HG03432 (cell line): ENCODE results near the gene SERPINA1.
"Not testable (repeated sequence)": the region's sequence is repeated elsewhere in the genome, so short reads cannot be mapped to it uniquely, and the experiment has no call there.

Source experiments
- ATAC-seq: cut with Tn5 transposase; IDR thresholded peaks from one replicate; pipeline ENCODE4 v1.9.1; 2021; ENCODE audit warnings: mild to moderate bottlenecking, moderate library complexity; ENCODE audit not compliant: unreplicated experiment

Gene SERPINA1

GRCh38 chr14:94372021-94372605 lies 16.3 kb downstream of the SERPINA1 start:
- no peak for ATAC-seq

- ATAC-seq, result no peak
Observed at GRCh38 chr14:94370524-94370910, 17.9 kb downstream of the SERPINA1 start.

- not testable (repeated sequence) for ATAC-seq
Observed at GRCh38 chr14:94369766-94370523, 18.5 kb downstream of the SERPINA1 start.

- ATAC-seq, result no peak
Observed at GRCh38 chr14:94368956-94369355, 19.4 kb downstream of the SERPINA1 start.

- ATAC-seq, result no peak
Observed at GRCh38 chr14:94368243-94368590, 20.2 kb downstream of the SERPINA1 start.

GRCh38 chr14:94367347-94368242 lies 20.8 kb downstream of the SERPINA1 start:
- no peak for ATAC-seq

- no peak for ATAC-seq
Observed at GRCh38 chr14:94366146-94366915, 22.1 kb downstream of the SERPINA1 start, which contains the start of gene SERPINA2. TSS of gene SERPINA2 (minus strand) at chr14:94366698.

- no peak for ATAC-seq
Observed at GRCh38 chr14:94365624-94366023, 22.8 kb downstream of the SERPINA1 start.

GRCh38 chr14:94364964-94365363 lies 23.4 kb downstream of the SERPINA1 start:
- ATAC-seq, result no peak

- ATAC-seq, result no peak
Observed at GRCh38 chr14:94364037-94364436, 24.4 kb downstream of the SERPINA1 start.

GRCh38 chr14:94363151-94363624 lies 25.2 kb downstream of the SERPINA1 start:
- no peak for ATAC-seq

GRCh38 chr14:94362614-94363133 lies 25.7 kb downstream of the SERPINA1 start:
- ATAC-seq, result no peak

GRCh38 chr14:94361682-94362081 lies 26.7 kb downstream of the SERPINA1 start:
- ATAC-seq, result no peak

GRCh38 chr14:94360945-94361565 lies 27.3 kb downstream of the SERPINA1 start:
- ATAC-seq, result no peak

- no peak for ATAC-seq
Observed at GRCh38 chr14:94357166-94357565, 31.2 kb downstream of the SERPINA1 start.

- ATAC-seq, result no peak
Observed at GRCh38 chr14:94356379-94357056, 31.9 kb downstream of the SERPINA1 start.

- ATAC-seq, result no peak
Observed at GRCh38 chr14:94355191-94355794, 33.1 kb downstream of the SERPINA1 start.

- no peak for ATAC-seq
Observed at GRCh38 chr14:94354638-94355185, 33.7 kb downstream of the SERPINA1 start.

GRCh38 chr14:94354190-94354589 lies 34.2 kb downstream of the SERPINA1 start:
- not testable (repeated sequence) for ATAC-seq
